Medulla oblongata (tissue), 1 donor: ENCODE measurements around the gene ABCB9.
"Not testable (repeated sequence)": the region's sequence is repeated elsewhere in the genome, so short reads cannot be mapped to it uniquely, and the experiment has no call there.

Experiments
- DNase-seq: peaks from one replicate; pipeline ENCODE4 v3.0.0-alpha.2; 2015; ENCODE audit errors: extremely low spot score

The ABCB9 gene

GRCh38 chr12:122895320-122895703 lies 71.0 kb downstream of the ABCB9 start:
- peak; percentile 30 for DNase-seq

DNA sequence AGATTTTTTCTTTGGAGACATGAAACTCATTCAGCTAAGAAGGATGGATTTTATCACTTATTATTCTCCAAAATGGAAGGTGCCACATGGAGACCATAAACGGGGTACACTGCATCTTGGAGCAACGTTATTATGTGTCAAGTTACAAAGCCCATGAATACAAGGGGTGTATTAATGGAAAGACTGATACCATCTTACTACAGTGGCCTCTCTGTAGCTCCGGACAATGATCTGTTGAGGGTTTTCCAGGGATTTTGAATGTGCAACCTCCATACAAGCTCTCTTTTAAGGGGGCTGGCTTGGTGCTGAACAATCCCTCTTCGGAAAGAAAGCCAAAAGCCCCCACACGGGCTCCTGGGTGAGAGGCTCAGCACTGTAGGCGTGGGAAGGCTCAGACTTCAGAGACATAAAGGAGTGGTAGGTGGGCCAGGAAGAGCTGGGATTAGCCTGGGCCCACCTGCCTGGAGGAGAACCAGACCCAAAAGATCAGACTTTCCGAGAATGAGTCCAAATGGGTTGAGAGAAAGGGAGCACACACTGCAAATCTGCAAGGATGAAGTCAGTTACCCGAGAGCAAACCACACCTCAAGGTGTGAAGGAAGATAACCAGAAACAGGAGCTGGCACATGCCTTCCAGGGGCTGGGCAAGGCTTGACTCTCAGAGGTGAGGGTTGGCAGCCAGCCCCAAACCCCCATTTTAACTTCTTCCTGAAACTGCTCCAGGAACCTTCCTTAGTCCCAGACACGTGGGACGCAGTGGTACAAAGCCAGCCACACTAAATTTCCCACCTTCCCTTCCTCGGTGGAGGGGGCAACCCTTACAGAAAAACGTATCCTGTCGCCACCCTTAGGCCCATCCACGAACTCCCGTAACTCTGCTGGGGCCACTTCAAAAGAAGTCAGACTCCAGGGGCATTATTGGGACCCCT lies 71.8 kb downstream of the ABCB9 start:
- DNase-seq, result peak; percentile 54

DNA sequence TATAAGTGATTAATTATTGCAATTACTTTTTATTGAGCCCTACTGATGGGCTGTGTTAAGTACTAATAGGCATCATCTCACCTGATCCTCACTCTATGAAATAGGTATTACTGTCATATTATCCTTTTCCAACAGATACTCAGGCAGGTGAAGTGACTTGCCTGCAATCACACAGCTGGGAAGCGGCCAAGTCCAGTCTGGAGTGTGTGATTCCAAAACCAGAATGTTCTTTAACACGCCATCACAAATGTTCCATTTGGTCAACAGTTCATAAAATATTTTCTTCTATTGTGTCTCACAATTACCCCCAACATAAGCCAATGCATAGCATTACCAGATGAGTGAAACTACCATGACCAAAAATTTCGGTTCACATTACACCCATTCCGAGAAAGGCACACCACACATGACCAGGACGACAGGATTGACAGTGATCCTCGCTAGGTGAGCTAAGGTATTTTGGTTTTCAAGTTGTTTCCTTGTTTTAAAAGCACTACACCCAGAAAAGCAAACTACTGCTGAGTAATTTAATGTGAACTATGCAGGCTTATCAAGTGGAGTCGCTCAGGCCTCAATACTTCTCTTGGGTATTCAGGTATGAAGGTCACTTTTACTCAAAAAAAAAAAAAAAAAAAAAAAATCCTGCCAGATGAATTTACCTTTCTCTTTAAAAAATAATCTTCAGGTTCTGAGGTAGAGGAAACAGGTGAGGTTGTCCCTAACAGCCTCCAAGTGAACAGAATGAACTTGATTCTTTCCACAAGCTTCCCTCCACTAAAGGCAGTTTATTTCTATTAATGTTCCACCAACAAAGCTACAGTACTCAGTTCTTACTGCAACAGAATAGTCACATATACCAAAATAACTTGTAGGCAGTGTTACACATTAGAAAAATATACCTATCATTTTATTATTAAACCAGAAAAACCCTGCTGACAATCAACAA lies 72.8 kb downstream of the ABCB9 start:
- DNase-seq, result no peak

- DNase-seq, result not testable (repeated sequence)
These were observed 73.5 kb downstream of the ABCB9 start for GRCh38 chr12:122892724-122893123.

DNA sequence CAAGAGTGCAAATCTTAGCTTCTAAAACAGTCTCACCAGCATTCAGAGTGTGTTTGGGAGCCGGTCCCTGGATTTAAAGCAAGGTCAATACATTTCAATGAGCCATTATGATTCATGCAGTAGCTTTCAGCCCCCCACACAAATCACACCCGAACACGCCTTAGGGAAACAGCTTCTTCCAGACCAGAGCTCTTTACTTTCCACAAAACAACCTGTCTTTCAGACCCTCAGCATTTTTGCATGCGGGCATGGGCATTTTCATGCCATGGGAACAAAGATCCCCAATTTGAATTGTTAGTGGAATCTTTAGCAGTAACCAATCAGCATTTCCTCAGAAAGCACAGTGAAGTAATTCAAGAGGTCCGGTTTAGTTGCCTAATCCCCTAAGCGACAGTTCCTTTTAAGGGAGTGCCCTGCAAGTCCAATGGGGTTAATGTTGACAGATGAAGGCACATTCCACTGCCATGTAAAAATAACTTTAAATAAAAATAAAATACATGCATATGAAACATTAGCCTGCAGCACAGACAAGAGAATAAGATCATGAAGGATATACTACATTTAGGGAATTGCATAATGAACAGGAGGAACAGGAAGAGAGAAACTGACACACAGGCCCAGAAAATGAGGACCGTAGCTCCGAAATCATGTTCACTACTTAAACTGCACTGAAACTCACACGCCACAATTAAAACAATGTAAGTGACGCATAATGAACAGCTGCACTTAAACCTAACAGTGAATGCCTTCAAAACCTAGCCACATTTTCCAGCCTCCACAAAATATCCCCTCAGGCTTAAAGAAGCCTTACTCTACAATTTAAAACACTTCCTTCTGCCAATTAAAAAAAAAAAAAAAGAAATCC lies 74.4 kb downstream of the ABCB9 start:
- peak; percentile 66 for DNase-seq

DNA sequence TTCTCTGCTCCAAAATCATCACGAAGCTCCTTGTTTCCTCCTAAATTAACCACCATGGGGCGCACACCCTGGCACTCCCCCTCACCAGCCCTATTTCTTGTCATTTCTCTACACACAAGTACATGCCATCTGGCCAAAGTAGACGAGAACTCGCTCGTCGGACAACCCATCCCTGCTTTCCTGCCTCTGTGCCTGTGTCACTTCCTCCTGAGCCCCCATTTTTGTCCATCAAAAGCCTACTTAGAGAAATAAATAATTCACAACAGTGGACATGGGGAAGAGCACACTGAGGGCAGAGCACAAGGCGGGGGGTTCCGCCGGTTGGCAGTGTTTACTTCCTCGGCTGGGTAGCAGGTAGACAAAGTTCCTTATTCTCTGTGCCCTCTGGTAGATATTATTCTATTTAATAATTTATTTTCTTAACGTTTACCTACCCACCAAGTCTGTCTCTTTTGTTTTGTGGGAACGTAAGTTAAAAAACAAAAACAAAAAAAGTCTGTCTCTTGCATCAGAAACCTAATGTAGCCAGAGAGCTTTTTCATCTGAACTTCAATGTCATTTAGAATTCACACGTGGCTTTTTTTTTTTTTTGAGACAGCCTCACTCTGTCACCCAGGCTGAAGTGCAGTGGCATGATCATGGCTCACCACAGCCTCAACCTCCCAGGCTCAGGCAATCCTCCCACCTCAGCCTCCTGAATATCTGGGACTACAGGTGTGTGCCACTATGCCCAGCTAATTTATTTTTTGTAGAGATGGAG lies 76.3 kb downstream of the ABCB9 start:
- no peak for DNase-seq

DNA sequence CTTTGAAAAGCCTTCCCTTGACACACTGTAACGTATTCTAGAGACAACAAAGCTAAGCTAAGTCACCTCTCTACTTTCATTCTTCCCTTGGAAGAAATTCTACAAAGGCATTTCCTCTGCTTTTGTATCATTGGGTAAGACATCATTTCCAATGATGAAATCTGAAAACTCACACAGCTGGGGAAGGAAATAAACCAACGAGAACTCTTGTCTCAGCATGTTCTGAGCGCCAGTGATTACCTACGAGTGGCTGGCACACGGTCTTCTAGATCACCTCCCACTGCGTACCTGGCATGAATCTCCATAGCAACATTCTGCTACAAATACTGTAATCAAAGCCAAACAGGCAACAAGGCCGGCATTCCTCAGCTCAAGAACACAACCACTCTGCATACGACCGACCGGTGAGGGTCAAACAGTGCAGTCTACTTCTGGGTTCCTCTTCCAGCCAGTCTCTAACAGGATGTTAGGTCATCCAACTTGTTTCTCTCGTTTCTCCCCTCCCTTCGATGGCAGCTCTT lies 78.0 kb downstream of the ABCB9 start:
- peak; percentile 70 for DNase-seq

GRCh38 chr12:122887819-122888212 lies 78.4 kb downstream of the ABCB9 start:
- no peak for DNase-seq

DNA sequence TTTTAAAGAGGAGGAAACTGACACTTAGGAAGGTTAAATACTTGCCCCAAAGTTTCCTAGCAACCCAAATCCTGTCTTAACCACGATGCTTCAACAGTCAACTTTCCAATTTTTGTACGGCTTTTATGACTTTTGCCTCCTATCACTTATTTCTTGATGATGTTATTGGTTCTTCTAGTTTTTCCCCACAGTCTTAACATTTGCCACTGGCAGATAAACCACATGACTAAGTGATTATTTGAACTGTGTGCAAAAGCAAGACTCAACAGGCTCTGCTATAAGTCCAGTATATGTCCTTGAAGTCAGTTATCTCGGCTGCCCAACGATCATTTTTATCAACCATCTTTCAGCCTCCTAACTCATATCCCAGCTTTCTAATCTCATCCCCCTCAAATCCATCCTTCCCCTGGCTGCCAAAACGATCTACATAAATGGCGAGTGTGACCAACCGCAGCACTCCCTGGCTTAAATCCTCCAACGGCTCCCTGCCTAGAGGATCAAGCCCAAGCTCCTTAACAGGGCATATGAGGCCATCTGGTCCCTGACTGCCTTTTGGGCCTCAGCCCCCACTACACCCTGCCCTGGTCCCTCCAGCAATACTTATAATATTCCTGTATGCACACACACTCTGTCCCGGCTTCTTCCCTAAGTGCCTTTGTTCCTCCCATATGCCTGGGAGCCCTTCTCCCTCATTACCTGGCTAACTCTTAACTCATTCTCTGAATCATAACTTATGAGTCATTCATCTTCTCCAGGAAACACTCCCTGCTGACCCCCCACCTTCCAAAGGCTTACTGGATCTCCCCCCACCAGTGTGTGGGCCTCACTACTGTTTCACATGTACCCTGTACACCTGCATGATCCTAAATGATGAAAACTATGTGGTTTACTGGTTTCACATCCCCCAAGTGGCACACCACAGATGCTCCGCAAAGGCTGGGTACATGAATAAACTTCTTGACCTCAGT lies 79.1 kb downstream of the ABCB9 start:
- no peak for DNase-seq

DNA sequence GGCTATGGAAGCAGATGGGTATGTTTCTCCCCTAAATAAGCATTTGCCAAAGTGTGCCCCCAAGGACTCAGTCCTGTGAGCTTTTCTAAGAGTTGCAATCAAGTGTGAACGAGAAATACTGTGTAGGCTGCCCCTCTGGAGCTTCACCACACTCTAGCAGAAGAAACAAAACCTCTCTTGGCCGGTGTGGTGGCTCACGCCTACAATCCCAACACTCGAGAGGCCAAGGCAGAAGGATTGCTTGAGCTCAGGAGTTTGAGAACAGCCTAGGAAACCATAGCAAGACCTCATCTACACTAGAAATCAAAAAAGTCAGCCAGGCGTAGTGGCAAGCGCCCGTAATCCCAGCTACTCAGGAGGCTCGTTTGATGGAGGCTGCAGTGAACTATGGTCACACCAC lies 80.1 kb downstream of the ABCB9 start:
- no peak for DNase-seq

- no peak for DNase-seq
These were observed 81.4 kb downstream of the ABCB9 start for GRCh38 chr12:122884860-122885259.

DNA sequence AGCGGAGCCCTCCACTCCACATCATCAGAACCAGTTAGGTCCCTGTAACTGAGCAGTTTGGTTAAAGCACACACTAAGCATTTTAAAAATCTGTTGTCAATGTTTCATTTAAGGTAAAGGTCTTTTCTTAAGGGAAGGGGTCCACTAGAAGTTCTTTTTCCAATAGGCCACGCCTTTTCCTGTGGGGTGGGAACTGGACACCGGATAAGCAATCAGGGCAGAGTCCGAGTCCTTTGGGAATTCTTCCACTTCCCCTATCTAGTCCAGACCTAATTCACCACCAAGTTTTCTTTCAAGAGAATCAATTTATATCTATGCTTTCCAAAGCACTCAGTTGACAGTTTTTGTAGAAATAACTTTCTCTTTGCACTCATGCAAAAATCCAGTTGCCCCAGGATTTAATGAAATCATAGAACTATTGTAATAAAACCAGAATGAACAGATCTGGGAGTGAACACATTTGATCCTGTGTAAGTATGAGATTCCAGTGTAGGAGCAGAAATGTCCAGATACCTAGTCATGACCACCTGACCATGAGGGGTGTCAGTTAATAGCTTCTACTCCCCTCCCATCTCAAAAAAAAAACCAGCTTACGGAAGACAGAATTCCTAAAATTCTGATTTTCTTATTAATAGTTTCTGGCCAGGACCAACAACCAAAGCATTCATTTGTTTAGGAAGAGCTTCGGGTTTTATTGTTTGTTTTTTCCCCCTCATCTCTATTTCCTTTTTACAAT lies 82.0 kb downstream of the ABCB9 start:
- no peak for DNase-seq

GRCh38 chr12:122882908-122883558 lies 83.2 kb downstream of the ABCB9 start:
- DNase-seq, result no peak

GRCh38 chr12:122880668-122881067 lies 85.6 kb downstream of the ABCB9 start:
- peak; percentile 84 for DNase-seq

- no peak for DNase-seq
These were observed 86.1 kb downstream of the ABCB9 start for GRCh38 chr12:122880155-122880667.
